HG02943 (cell line): ENCODE measurements around the gene ENTPD6.
"Not testable (repeated sequence)": the region's sequence is repeated elsewhere in the genome, so short reads cannot be mapped to it uniquely, and the experiment has no call there.

Experiments used
- ATAC-seq: cut with Tn5 transposase; IDR thresholded peaks from one replicate; pipeline ENCODE4 v1.9.1; 2021; ENCODE audit warnings: mild to moderate bottlenecking, low read depth, moderate library complexity; ENCODE audit not compliant: unreplicated experiment

The ENTPD6 gene

GRCh38 chr20:25238319-25239037 lies 43.0 kb downstream of the ENTPD6 start:
- no peak for ATAC-seq

GRCh38 chr20:25239387-25240370 lies 44.2 kb downstream of the ENTPD6 start:
- ATAC-seq = no peak

GRCh38 chr20:25240851-25241658 lies 45.5 kb downstream of the ENTPD6 start:
- not testable (repeated sequence) for ATAC-seq

- ATAC-seq = not testable (repeated sequence)
Measured at GRCh38 chr20:25241659-25241955, 46.1 kb downstream of the ENTPD6 start.

GRCh38 chr20:25242231-25242630 lies 46.7 kb downstream of the ENTPD6 start:
- no peak for ATAC-seq

- ATAC-seq = no peak
Measured at GRCh38 chr20:25243416-25243979, 48.0 kb downstream of the ENTPD6 start.

GRCh38 chr20:25244976-25245375 lies 49.5 kb downstream of the ENTPD6 start:
- no peak for ATAC-seq

- no peak for ATAC-seq
Measured at GRCh38 chr20:25245461-25245860, 49.9 kb downstream of the ENTPD6 start.

- ATAC-seq = no peak
Measured at GRCh38 chr20:25246182-25246999, 50.9 kb downstream of the ENTPD6 start.

GRCh38 chr20:25247000-25247517 lies 51.5 kb downstream of the ENTPD6 start:
- ATAC-seq = no peak

GRCh38 chr20:25247518-25247955 lies 52.0 kb downstream of the ENTPD6 start:
- peak; percentile 25 for ATAC-seq

GRCh38 chr20:25247956-25248785 lies 52.7 kb downstream of the ENTPD6 start, which contains the start of gene PYGB:
PYGB (plus strand) TSS chr20:25248085; CDS start chr20:25248179, 94 bp downstream.
- peak; percentile 62 for ATAC-seq

GRCh38 chr20:25248786-25249172 lies 53.3 kb downstream of the ENTPD6 start:
- no peak for ATAC-seq

GRCh38 chr20:25249198-25249931 lies 53.9 kb downstream of the ENTPD6 start:
- ATAC-seq = no peak

- no peak for ATAC-seq
Measured at GRCh38 chr20:25250508-25250907, 55.0 kb downstream of the ENTPD6 start.

GRCh38 chr20:25251019-25251418 lies 55.5 kb downstream of the ENTPD6 start:
- no peak for ATAC-seq

GRCh38 chr20:25251558-25251957 lies 56.0 kb downstream of the ENTPD6 start:
- ATAC-seq = no peak

GRCh38 chr20:25252230-25252651 lies 56.7 kb downstream of the ENTPD6 start:
- ATAC-seq = no peak
